Measurements from ENCODE around the gene CHRM5. TPM values are rescaled to one million over a fixed set of nuclear protein-coding genes. Genes with fewer than 3 reads are reported as not detected.

The CHRM5 gene
- total and polyA plus RNA-seq, 9 of the 15 experiments (the other 6 are each of a cell fraction or from before 2014, with no cell fraction given) = not detected

DNA sequence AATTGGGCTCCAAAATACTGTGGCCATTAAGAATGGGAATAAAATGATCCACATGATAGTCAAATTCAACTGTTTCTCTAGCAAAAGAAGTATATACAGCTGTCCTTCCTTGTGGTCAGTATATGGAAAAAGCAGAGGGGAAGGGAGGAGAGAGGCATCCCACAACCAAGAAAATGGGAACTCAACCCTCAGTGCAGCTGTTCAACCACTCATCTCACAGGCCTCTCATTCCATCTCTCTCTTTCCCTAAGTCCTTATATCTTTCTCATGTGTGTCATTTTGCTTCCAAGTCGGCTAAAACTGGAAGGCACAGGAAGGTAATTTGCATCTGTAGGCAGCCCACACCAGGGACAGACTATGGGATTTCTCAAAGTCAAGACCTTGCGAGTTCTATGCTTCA, 43.2 kb downstream of the CHRM5 start:
- intact Hi-C loops (cut with micrococcal nuclease) = no loop called here
- ATAC-seq = no peak
- TF ChIP-seq, protein P1, sequence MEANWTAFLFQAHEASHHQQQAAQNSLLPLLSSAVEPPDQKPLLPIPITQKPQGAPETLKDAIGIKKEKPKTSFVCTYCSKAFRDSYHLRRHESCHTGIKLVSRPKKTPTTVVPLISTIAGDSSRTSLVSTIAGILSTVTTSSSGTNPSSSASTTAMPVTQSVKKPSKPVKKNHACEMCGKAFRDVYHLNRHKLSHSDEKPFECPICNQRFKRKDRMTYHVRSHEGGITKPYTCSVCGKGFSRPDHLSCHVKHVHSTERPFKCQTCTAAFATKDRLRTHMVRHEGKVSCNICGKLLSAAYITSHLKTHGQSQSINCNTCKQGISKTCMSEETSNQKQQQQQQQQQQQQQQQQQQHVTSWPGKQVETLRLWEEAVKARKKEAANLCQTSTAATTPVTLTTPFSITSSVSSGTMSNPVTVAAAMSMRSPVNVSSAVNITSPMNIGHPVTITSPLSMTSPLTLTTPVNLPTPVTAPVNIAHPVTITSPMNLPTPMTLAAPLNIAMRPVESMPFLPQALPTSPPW (CRISPR knock-in tag; IDR thresholded peaks at IDR 0.05) = no peak
- TF ChIP-seq RFX7 (CRISPR knock-in tag; IDR thresholded peaks at IDR 0.05) (no peak), NFE2 (IDR thresholded peaks at IDR 0.05; ENCODE audit: low read depth) (no peak), SIRT6 (IDR thresholded peaks at IDR 0.05; ENCODE audit: low read depth, low read length) (no peak), FOS (IDR thresholded peaks at IDR 0.05; ENCODE audit: extremely low read depth, insufficient read length) (no peak), KLF10 (CRISPR knock-in tag; IDR thresholded peaks at IDR 0.05) (no peak), ZNF347 (CRISPR knock-in tag; IDR thresholded peaks at IDR 0.05; ENCODE audit: low read depth) (no peak), CHCHD3 (CRISPR knock-in tag; IDR thresholded peaks at IDR 0.05) (no peak)
- TF ChIP-seq, protein P2, sequence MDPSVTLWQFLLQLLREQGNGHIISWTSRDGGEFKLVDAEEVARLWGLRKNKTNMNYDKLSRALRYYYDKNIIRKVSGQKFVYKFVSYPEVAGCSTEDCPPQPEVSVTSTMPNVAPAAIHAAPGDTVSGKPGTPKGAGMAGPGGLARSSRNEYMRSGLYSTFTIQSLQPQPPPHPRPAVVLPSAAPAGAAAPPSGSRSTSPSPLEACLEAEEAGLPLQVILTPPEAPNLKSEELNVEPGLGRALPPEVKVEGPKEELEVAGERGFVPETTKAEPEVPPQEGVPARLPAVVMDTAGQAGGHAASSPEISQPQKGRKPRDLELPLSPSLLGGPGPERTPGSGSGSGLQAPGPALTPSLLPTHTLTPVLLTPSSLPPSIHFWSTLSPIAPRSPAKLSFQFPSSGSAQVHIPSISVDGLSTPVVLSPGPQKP (CRISPR knock-in tag; IDR thresholded peaks at IDR 0.05) = no peak
- TF ChIP-seq, protein P3, sequence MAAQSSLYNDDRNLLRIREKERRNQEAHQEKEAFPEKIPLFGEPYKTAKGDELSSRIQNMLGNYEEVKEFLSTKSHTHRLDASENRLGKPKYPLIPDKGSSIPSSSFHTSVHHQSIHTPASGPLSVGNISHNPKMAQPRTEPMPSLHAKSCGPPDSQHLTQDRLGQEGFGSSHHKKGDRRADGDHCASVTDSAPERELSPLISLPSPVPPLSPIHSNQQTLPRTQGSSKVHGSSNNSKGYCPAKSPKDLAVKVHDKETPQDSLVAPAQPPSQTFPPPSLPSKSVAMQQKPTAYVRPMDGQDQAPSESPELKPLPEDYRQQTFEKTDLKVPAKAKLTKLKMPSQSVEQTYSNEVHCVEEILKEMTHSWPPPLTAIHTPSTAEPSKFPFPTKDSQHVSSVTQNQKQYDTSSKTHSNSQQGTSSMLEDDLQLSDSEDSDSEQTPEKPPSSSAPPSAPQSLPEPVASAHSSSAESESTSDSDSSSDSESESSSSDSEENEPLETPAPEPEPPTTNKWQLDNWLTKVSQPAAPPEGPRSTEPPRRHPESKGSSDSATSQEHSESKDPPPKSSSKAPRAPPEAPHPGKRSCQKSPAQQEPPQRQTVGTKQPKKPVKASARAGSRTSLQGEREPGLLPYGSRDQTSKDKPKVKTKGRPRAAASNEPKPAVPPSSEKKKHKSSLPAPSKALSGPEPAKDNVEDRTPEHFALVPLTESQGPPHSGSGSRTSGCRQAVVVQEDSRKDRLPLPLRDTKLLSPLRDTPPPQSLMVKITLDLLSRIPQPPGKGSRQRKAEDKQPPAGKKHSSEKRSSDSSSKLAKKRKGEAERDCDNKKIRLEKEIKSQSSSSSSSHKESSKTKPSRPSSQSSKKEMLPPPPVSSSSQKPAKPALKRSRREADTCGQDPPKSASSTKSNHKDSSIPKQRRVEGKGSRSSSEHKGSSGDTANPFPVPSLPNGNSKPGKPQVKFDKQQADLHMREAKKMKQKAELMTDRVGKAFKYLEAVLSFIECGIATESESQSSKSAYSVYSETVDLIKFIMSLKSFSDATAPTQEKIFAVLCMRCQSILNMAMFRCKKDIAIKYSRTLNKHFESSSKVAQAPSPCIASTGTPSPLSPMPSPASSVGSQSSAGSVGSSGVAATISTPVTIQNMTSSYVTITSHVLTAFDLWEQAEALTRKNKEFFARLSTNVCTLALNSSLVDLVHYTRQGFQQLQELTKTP (IDR thresholded peaks at IDR 0.05; ENCODE audit: low read depth in 1 of 2, partially characterized antibody in 2 of 2) = no peak

More for the DNA sequence above, 43.2 kb downstream of the CHRM5 start:
- Histone ChIP-seq H3K9me1 (ENCODE audit: control insufficient read depth, insufficient read depth, low read length) (no peaks in the 10 kb centered on the region), H3K4me2 (ENCODE audit: insufficient read depth, low read length) (no peak overlapping the region), H3K4me3 (no peak overlapping the region), H2AFZ (ENCODE audit: low read depth, low read length) (no peak overlapping the region), H3K9me3 (replicated peaks; ENCODE audit: control insufficient read depth, insufficient read depth, low read depth, low read length) (no peaks in the 10 kb centered on the region), H3K27me3 (ENCODE audit: control insufficient read depth in 2 of 2, insufficient read depth in 2 of 2, low read length in 2 of 2) (peaks cover 4 to 15% of the 10 kb centered on the region in 2 experiments; a peak in 4 of 5 replicates), H3K9ac (ENCODE audit: insufficient read depth in 1 of 2, low read depth in 2 of 2, low read length in 2 of 2) (no peak overlapping the region), H4K20me1 (replicated peaks; ENCODE audit: control insufficient read depth, insufficient read depth, low read length) (no peaks in the 10 kb centered on the region; the same call in 1 of the 2 replicates), H3K27ac (ENCODE audit: extremely low read depth, low read depth, low read length) (no peak overlapping the region), H3K79me2 (ENCODE audit: control insufficient read depth, insufficient read depth, low read length) (no peaks in the 10 kb centered on the region), H3K4me1 (replicated peaks in 1 of 2; ENCODE audit: control insufficient read depth in 2 of 2, insufficient read depth in 2 of 2, low read length in 2 of 2) (no peaks in the 10 kb centered on the region), H3K36me3 (ENCODE audit: control insufficient read depth, insufficient read depth, low read length) (no peaks in the 10 kb centered on the region)
- 6% methylated on average over 2 of the region's 2 CpGs for WGBS (ENCODE audit: insufficient coverage, low coverage, missing lambda C conversion rate)
- DNase-seq (ENCODE audit: extremely low read depth in 1 of 4, low spot score in 3 of 4) (no peak), FAIRE-seq (no peak)
- in situ Hi-C loops (cut with MboI) = no loop called here
- POLR2A ChIA-PET = no interaction called here
- CTCF ChIA-PET (ENCODE audit: low intra/inter-chr PET ratio) = no interaction called here
- no TSS peak for BruUV-seq (replicated peaks)

Measured in K562 (cell line).